Thymus (tissue), 11 donors: ENCODE measurements around the gene RAB6A. TPM values are rescaled to one million over a fixed set of nuclear protein-coding genes. Genes with fewer than 3 reads are reported as not detected.
"Not testable (repeated sequence)": the region's sequence is repeated elsewhere in the genome, so short reads cannot be mapped to it uniquely, and the experiment has no call there.

Experiments
- DNase-seq, 9 donors: peaks; one replicate each; pipeline ENCODE4 v3.0.0-alpha.2; 2013; ENCODE audit warnings: low spot score in 9 of 9, low read depth in 6 of 9, missing footprints in 1 of 9
- H3K27ac ChIP-seq, 2 donors: one replicate each; pipeline ENCODE4 v1.5.1; 2013; ENCODE audit warnings: control low read depth in 1 of 2, low read depth in 1 of 2, low read length in 1 of 2, mild to moderate bottlenecking in 1 of 2, moderate library complexity in 1 of 2
- H3K27me3 ChIP-seq, 2 donors: one replicate each; pipeline ENCODE4 v1.5.1; 2013; ENCODE audit warnings: low read length in 1 of 2; ENCODE audit not compliant: control insufficient read depth in 2 of 2, insufficient read depth in 1 of 2
- H3K36me3 ChIP-seq, 2 donors: one replicate each; pipeline ENCODE4 v1.5.1; 2013; ENCODE audit warnings: low read length in 1 of 2, mild to moderate bottlenecking in 1 of 2, moderate library complexity in 1 of 2; ENCODE audit not compliant: control insufficient read depth in 2 of 2, insufficient read depth in 2 of 2
- H3K4me1 ChIP-seq, 2 donors: one replicate each; pipeline ENCODE4 v1.5.1; 2013; ENCODE audit warnings: low read length in 2 of 2; ENCODE audit not compliant: control insufficient read depth in 2 of 2, insufficient read depth in 2 of 2
- H3K4me3 ChIP-seq, 2 donors: one replicate each; pipeline ENCODE4 v1.5.1; 2013; ENCODE audit warnings: low read length in 2 of 2, control low read depth in 1 of 2, mild to moderate bottlenecking in 1 of 2
- H3K9me3 ChIP-seq, 2 donors: one replicate each; pipeline ENCODE4 v1.5.1; 2013; ENCODE audit warnings: low read length in 1 of 2, mild to moderate bottlenecking in 1 of 2; ENCODE audit not compliant: control insufficient read depth in 2 of 2, insufficient read depth in 1 of 2
- WGBS: extraction: QIAGEN DNeasy Blood & Tissue Kit; methylation state at CpG from one replicate; pipeline ENCODE4 v1.1.7; 2013; 5-methylcytosine and 5-hydroxymethylcytosine counted together
- polyA plus RNA-seq: library from polyadenylated mRNA; stranded (reverse); fragments of 200-250 nt; gene quantifications from one replicate; pipeline ENCODE4 v1.2.3, GENCODE V29; 2013
- total RNA-seq: library from RNA; stranded (reverse); fragments of 120-200 nt; gene quantifications from one replicate; pipeline ENCODE4 v1.2.4, GENCODE V29; 2013
- donor health status: healthy.

RAB6A gene
- total and polyA plus RNA-seq, 2 donors = 48.9 to 64.4 TPM

DNA sequence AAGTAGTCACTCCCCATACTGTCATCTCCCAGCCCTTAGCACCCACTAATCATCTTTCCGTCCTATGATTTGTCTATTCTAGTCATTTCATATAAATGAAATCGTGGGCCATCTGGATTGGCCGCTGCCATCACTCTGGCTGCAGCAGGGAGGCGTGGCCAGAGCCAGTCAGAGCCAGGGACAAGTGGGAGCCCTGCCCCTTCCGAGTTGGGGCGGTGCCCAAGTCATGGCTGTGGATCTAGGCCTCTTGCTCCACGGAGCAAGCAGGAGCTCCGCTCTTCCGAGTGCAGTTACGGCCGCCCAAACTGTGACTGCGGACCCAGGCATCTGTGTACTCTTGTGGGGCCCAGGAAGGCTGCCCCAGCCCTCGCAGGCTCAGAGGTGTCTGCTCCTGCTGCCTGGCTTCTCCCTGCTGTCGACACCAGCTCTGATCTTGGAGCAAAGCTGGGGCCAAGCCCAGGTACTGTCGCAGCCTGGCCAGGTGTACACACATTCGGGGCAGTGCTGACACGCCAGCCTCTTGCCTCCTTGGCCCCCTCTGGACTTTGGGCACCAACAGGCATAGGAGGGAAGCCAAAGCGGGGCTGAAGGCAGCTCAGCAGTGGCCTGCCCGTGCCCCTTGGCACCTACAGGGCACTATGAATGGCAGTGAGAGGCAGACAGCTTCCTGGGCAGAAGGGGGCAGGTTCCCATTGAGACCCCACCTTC lies 35.2 kb upstream of the RAB6A start:
- 98% methylated on average over 19 of the region's 19 CpGs for WGBS
- no peak for DNase-seq
- no peaks in the 10 kb centered on the region for H3K27me3 ChIP-seq

GRCh38 chr11:73792584-73792983 lies 31.7 kb upstream of the RAB6A start:
- H3K27me3 ChIP-seq = no peaks in the 10 kb centered on the region
- peaks cover 10 to 13% of the 10 kb centered on the region in 2 donors for H3K36me3 ChIP-seq
- H3K4me1 ChIP-seq = peaks cover 4 to 6% of the 10 kb centered on the region in 2 donors
- no peak overlapping the region for H3K27ac ChIP-seq
- DNase-seq = no peak
- no peak overlapping the region for H3K4me3 ChIP-seq
- H3K9me3 ChIP-seq = peaks cover 0 to 1% of the 10 kb centered on the region in 2 donors

More for the DNA sequence above, 35.2 kb upstream of the RAB6A start:
- no peaks in the 10 kb centered on the region for H3K4me1 ChIP-seq
- H3K9me3 ChIP-seq = no peaks in the 10 kb centered on the region
- H3K4me3 ChIP-seq = no peak overlapping the region
- H3K27ac ChIP-seq = no peak overlapping the region
- peaks cover 11 to 15% of the 10 kb centered on the region in 2 donors for H3K36me3 ChIP-seq

GRCh38 chr11:73789279-73789670 lies 28.4 kb upstream of the RAB6A start:
- Histone ChIP-seq H3K27ac (no peak overlapping the region), H3K4me1 (peaks cover 4 to 10% of the 10 kb centered on the region in 2 donors), H3K27me3 (no peaks in the 10 kb centered on the region), H3K36me3 (no peaks in the 10 kb centered on the region), H3K9me3 (peaks cover 0 to 1% of the 10 kb centered on the region in 2 donors), H3K4me3 (no peak overlapping the region)
- WGBS = 97% methylated on average over 5 of the region's 5 CpGs
- DNase-seq = no peak

- Histone ChIP-seq H3K36me3 (no peaks in the 10 kb centered on the region), H3K4me3 (peak within 1 kb of the TSS; percentile 73 to 97), H3K4me1 (peaks cover 4 to 10% of the 10 kb centered on the region in 2 donors), H3K9me3 (peaks cover 0 to 1% of the 10 kb centered on the region in 2 donors), H3K27ac (peak within 1 kb of the TSS; percentile 95 to 98), H3K27me3 (no peaks in the 10 kb centered on the region)
- WGBS = 6% methylated on average over 44 of the region's 44 CpGs
- DNase-seq = peak; percentile 66 to 93 (median 86)
Observed at GRCh38 chr11:73787643-73788558, 27.0 kb upstream of the RAB6A start, which contains the start of gene MRPL48. Gene MRPL48 (plus strand): TSS chr11:73787874. CDS start chr11:73787972, 98 bp downstream.

- no peaks in the 10 kb centered on the region for H3K36me3 ChIP-seq
- H3K27me3 ChIP-seq = no peaks in the 10 kb centered on the region
- peaks cover 0 to 1% of the 10 kb centered on the region in 2 donors for H3K9me3 ChIP-seq
- peak overlapping the region; percentile 73 to 97 for H3K4me3 ChIP-seq
- H3K4me1 ChIP-seq = peaks cover 4 to 10% of the 10 kb centered on the region in 2 donors
- peak in 1 of 9 donors; percentile 12 for DNase-seq
- peak overlapping the region in 1 of 2 donors; percentile 95 for H3K27ac ChIP-seq
- WGBS = 83% methylated on average over 17 of the region's 17 CpGs
Observed at GRCh38 chr11:73787051-73787642, 26.3 kb upstream of the RAB6A start.

- not testable (repeated sequence) for H3K36me3 ChIP-seq, H3K27ac ChIP-seq
Observed at GRCh38 chr11:73785467-73785866, 24.6 kb upstream of the RAB6A start.

DNA sequence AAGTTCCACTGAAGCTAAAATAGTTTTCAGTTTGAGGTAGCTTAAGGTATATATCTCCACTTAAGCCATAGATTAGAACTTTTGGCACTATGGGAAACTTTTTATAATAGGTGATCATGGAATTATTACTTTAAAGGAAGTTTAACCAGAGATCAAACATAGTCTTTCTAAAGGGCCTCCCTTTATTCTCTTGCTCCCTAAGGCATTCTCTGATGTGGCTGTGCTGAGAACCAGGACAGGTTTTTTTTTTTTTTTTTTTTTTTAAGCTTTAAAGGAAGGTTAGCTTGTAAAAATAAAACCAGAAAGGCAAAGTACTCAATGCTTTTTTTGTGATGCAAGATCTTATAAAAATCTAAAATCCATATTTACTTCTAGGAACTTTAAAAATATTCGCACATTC lies 23.9 kb upstream of the RAB6A start:
- 100% methylated on average over 1 of the region's 1 CpG for WGBS
- Histone ChIP-seq H3K27ac (no peak overlapping the region), H3K4me3 (no peak overlapping the region), H3K9me3 (peaks cover 0 to 1% of the 10 kb centered on the region in 2 donors), H3K4me1 (peaks cover 4 to 14% of the 10 kb centered on the region in 2 donors), H3K27me3 (no peaks in the 10 kb centered on the region), H3K36me3 (no peaks in the 10 kb centered on the region)
- DNase-seq = no peak

More at GRCh38 chr11:73785467-73785866, 24.6 kb upstream of the RAB6A start:
- not testable (repeated sequence) for H3K27me3 ChIP-seq, H3K4me3 ChIP-seq, H3K9me3 ChIP-seq, DNase-seq
- peaks cover 4 to 10% of the 10 kb centered on the region in 2 donors for H3K4me1 ChIP-seq

GRCh38 chr11:73784080-73784634 lies 23.3 kb upstream of the RAB6A start:
- Histone ChIP-seq H3K4me3 (no peak overlapping the region), H3K27ac (no peak overlapping the region), H3K9me3 (peaks cover 0 to 1% of the 10 kb centered on the region in 2 donors), H3K4me1 (peaks cover 4 to 14% of the 10 kb centered on the region in 2 donors), H3K27me3 (no peaks in the 10 kb centered on the region), H3K36me3 (no peaks in the 10 kb centered on the region)
- DNase-seq = no peak
- WGBS = 93% methylated on average over 6 of the region's 6 CpGs
